ENCODE measurements around the gene FEM1C. TPM values are rescaled to one million over a fixed set of nuclear protein-coding genes. Genes with fewer than 3 reads are reported as not detected.

FEM1C gene
- total RNA-seq, 2 donors from 2014 or later, result 20.2 to 39.2 TPM

- no peaks in the 10 kb centered on the region for H3K9me3 ChIP-seq
- no peak for TF ChIP-seq CTCF (IDR thresholded peaks at IDR 0.05)
- H3K9ac ChIP-seq (ENCODE audit: low read depth in 2 of 2, low read length in 2 of 2), result no peak overlapping the region
- no peaks in the 10 kb centered on the region for H3K4me1 ChIP-seq
- no peaks in the 10 kb centered on the region for H3K27me3 ChIP-seq
- intact Hi-C loops (cut with DNase I), result loop anchor here (5.0 kb wide), 1 partner anchor 201 kb away; no protein-coding TSS in a partner anchor
- no peaks in the 10 kb centered on the region for H3K36me3 ChIP-seq
- H3K27ac ChIP-seq, result no peak overlapping the region
- H3K4me3 ChIP-seq, result no peak overlapping the region
- DNase-seq, result no peak
These were observed 28.6 kb upstream of the FEM1C start for GRCh38 chr5:115573133-115573532.

GRCh38 chr5:115571441-115571878 is 26.9 kb upstream of the FEM1C start:
- no peak overlapping the region for H3K9ac ChIP-seq (ENCODE audit: low read depth in 2 of 2, low read length in 2 of 2)
- H3K27me3 ChIP-seq, result no peaks in the 10 kb centered on the region
- TF ChIP-seq CTCF (IDR thresholded peaks at IDR 0.05), result no peak
- DNase-seq, result no peak
- intact Hi-C loops (cut with DNase I), result loop anchor here (5.0 kb wide), 1 partner anchor 199 kb away; no protein-coding TSS in a partner anchor
- no peaks in the 10 kb centered on the region for H3K4me1 ChIP-seq
- no peak overlapping the region for H3K4me3 ChIP-seq
- H3K9me3 ChIP-seq, result no peaks in the 10 kb centered on the region
- no peaks in the 10 kb centered on the region for H3K36me3 ChIP-seq
- no peak overlapping the region for H3K27ac ChIP-seq

- Histone ChIP-seq H3K9me3 (no peaks in the 10 kb centered on the region), H3K36me3 (no peaks in the 10 kb centered on the region), H3K9ac (ENCODE audit: low read depth in 2 of 2, low read length in 2 of 2) (no peak overlapping the region), H3K27ac (no peak overlapping the region), H3K27me3 (no peaks in the 10 kb centered on the region), H3K4me3 (no peak overlapping the region), H3K4me1 (no peaks in the 10 kb centered on the region)
- intact Hi-C loops (cut with DNase I), result no loop called here
- TF ChIP-seq CTCF (IDR thresholded peaks at IDR 0.05), result no peak
- no peak for DNase-seq
These were observed 24.1 kb upstream of the FEM1C start for GRCh38 chr5:115568668-115569067.

- no peak for DNase-seq
- Histone ChIP-seq H3K4me3 (no peak overlapping the region), H3K27me3 (no peaks in the 10 kb centered on the region), H3K27ac (no peak overlapping the region), H3K9me3 (no peaks in the 10 kb centered on the region), H3K36me3 (no peaks in the 10 kb centered on the region), H3K9ac (ENCODE audit: low read depth in 2 of 2, low read length in 2 of 2) (no peak overlapping the region), H3K4me1 (no peaks in the 10 kb centered on the region)
- intact Hi-C loops (cut with DNase I), result no loop called here
- no peak for TF ChIP-seq CTCF (IDR thresholded peaks at IDR 0.05)
These were observed 20.7 kb upstream of the FEM1C start for GRCh38 chr5:115565233-115565632.

GRCh38 chr5:115561176-115561575 is 16.6 kb upstream of the FEM1C start:
- no peak for DNase-seq
- H3K36me3 ChIP-seq, result no peaks in the 10 kb centered on the region

More at GRCh38 chr5:115561176-115561575, 16.6 kb upstream of the FEM1C start:
- H3K27me3 ChIP-seq, result no peaks in the 10 kb centered on the region
- H3K9me3 ChIP-seq, result no peaks in the 10 kb centered on the region
- intact Hi-C loops (cut with DNase I), result no loop called here
- H3K4me1 ChIP-seq, result no peaks in the 10 kb centered on the region
- no peak overlapping the region for H3K9ac ChIP-seq (ENCODE audit: low read depth in 2 of 2, low read length in 2 of 2)
- no peak for TF ChIP-seq CTCF (IDR thresholded peaks at IDR 0.05)
- H3K4me3 ChIP-seq, result no peak overlapping the region
- no peak overlapping the region for H3K27ac ChIP-seq
